A673 (cell line): ENCODE results near the gene HELZ. TPM values are rescaled to one million over a fixed set of nuclear protein-coding genes. Genes with fewer than 3 reads are reported as not detected.
A peak's percentile ranks its signal among the peaks of the same experiment; 100 is the strongest.
"Not testable (repeated sequence)": the region's sequence is repeated elsewhere in the genome, so short reads cannot be mapped to it uniquely, and the experiment has no call there.

ENCODE experiments used
- BruUV-seq: library from RNA; stranded (reverse); fragments of 400-500 nt; replicated peaks from 2 replicates; lab custom pipeline; 2021; lab: Mats Ljungman, UMichigan
- CTCF ChIA-PET: fragments of 300-600 bp; sonication (Branson Sonifier 250); formaldehyde crosslinking; loops from one replicate; lab custom pipeline; 2022; ENCODE audit warnings: antibody characterized with exemption; lab: Charles Lee
- POLR2A ChIA-PET: fragments of 300-600 bp; sonication (Branson Sonifier 250); formaldehyde crosslinking; loops from one replicate; lab custom pipeline; 2022; ENCODE audit warnings: antibody characterized with exemption; ENCODE audit not compliant: low non-redundant PET; lab: Charles Lee
- DNase-seq: peaks from one replicate; pipeline ENCODE4 v3.0.0-alpha.2; 2015; ENCODE audit warnings: low spot score
- H3K27ac ChIP-seq: fragments of 200-600 bp; sonication (generic); 2 replicates; pipeline ENCODE4 v1.5.1; 2016; ENCODE audit warnings: mixed run types, low read depth, mild to moderate bottlenecking, mixed read lengths, antibody characterized with exemption, low read length; ENCODE audit not compliant: poor library complexity, severe bottlenecking
- H3K27me3 ChIP-seq: fragments of 200-600 bp; sonication (generic); replicated peaks from 2 replicates; pipeline ENCODE4 v1.6.1; 2017; ENCODE audit warnings: mixed run types, low read depth, mild to moderate bottlenecking, mixed read lengths, antibody characterized with exemption, low read length; ENCODE audit not compliant: insufficient read depth, poor library complexity
- H3K36me3 ChIP-seq: fragments of 200-600 bp; sonication (generic); 2 replicates; pipeline ENCODE4 v1.6.1; 2016; ENCODE audit warnings: mixed run types, mild to moderate bottlenecking, mixed read lengths, antibody characterized with exemption, low read length; ENCODE audit not compliant: insufficient read depth, poor library complexity, severe bottlenecking
- H3K4me1 ChIP-seq: fragments of 200-600 bp; sonication (generic); 2 replicates; pipeline ENCODE4 v1.6.1; 2017; ENCODE audit warnings: mixed run types, mild to moderate bottlenecking, mixed read lengths, antibody characterized with exemption, low read length; ENCODE audit not compliant: insufficient read depth, poor library complexity, severe bottlenecking
- H3K4me3 ChIP-seq: fragments of 200-600 bp; sonication (generic); 2 replicates; pipeline ENCODE4 v1.5.1; 2016; ENCODE audit warnings: low read depth, mixed run types, mild to moderate bottlenecking, mixed read lengths, low read length; ENCODE audit not compliant: poor library complexity, severe bottlenecking
- H3K9me3 ChIP-seq: fragments of 200-600 bp; sonication (generic); 2 replicates; pipeline ENCODE4 v1.6.1; 2016; ENCODE audit warnings: mixed run types, low read depth, mild to moderate bottlenecking, mixed read lengths, antibody characterized with exemption, low read length; ENCODE audit not compliant: poor library complexity, severe bottlenecking
- CTCF ChIP-seq: fragments of 300-800, 200-600 bp; sonication (generic); conservative IDR thresholded peaks from 2 replicates; pipeline ENCODE4 v1.5.1; 2017; ENCODE audit warnings: low read depth, mild to moderate bottlenecking, antibody characterized with exemption, low read length, moderate library complexity, mixed read lengths
- EZH2 ChIP-seq: fragments of 200-600 bp; sonication (generic); IDR thresholded peaks from 2 replicates; pipeline ENCODE4 v1.6.1; 2017; ENCODE audit warnings: borderline replicate concordance, low read depth, mild to moderate bottlenecking, mixed read lengths, antibody characterized with exemption, low read length; ENCODE audit not compliant: poor library complexity, severe bottlenecking
- intact Hi-C: fragments of 100-400 bp; cut with micrococcal nuclease; formaldehyde crosslinking; loops from one replicate; pipeline ENCODE4 v1.10.0; 2022; ENCODE audit not compliant: unreplicated experiment
- total RNA-seq: library from RNA; stranded (reverse); gene quantifications from 2 replicates; pipeline ENCODE4 v1.2.3, GENCODE V29; 2021

HELZ gene
- total RNA-seq, 1 experiment from 2014 or later = 57.3 TPM

- BruUV-seq = no TSS peak
- Histone ChIP-seq H3K9me3 (no peaks in the 10 kb centered on the region), H3K4me3 (no peak overlapping the region), H3K4me1 (peaks cover 39% of the 10 kb centered on the region), H3K36me3 (peaks cover 12% of the 10 kb centered on the region), H3K27me3 (no peaks in the 10 kb centered on the region), H3K27ac (no peak overlapping the region)
- CTCF ChIA-PET = no interaction called here
- DNase-seq = no peak
- intact Hi-C loops = no loop called here
- POLR2A ChIA-PET = no interaction called here
- TF ChIP-seq EZH2 (no peak), CTCF (no peak)
Measured at GRCh38 chr17:67126983-67127382, 118.0 kb downstream of the HELZ start.

- intact Hi-C loops, H3K4me3 ChIP-seq, DNase-seq, BruUV-seq, POLR2A ChIA-PET, CTCF ChIA-PET, H3K27me3 ChIP-seq, H3K27ac ChIP-seq, H3K9me3 ChIP-seq: not testable (repeated sequence)
- H3K36me3 ChIP-seq = peaks cover 12% of the 10 kb centered on the region
- peaks cover 39% of the 10 kb centered on the region for H3K4me1 ChIP-seq
Measured at GRCh38 chr17:67126543-67126942, 118.5 kb downstream of the HELZ start.

- intact Hi-C loops = no loop called here
- Histone ChIP-seq H3K27ac (peak overlapping the region; percentile 21), H3K4me1 (peaks cover 39% of the 10 kb centered on the region), H3K4me3 (no peak overlapping the region), H3K36me3 (peaks cover 12% of the 10 kb centered on the region), H3K27me3 (no peaks in the 10 kb centered on the region), H3K9me3 (no peaks in the 10 kb centered on the region)
- TF ChIP-seq EZH2 (no peak), CTCF (no peak)
- no peak for DNase-seq
- CTCF ChIA-PET = no interaction called here
- BruUV-seq = no TSS peak
- POLR2A ChIA-PET = no interaction called here
Measured at GRCh38 chr17:67125924-67126323, 119.1 kb downstream of the HELZ start.

GRCh38 chr17:67125417-67125816 is 119.6 kb downstream of the HELZ start:
- H3K9me3 ChIP-seq = no peaks in the 10 kb centered on the region
- H3K4me1 ChIP-seq = peaks cover 39% of the 10 kb centered on the region
- peak overlapping the region; percentile 21 for H3K27ac ChIP-seq
- H3K36me3 ChIP-seq = peaks cover 15% of the 10 kb centered on the region
- ChIA-PET POLR2A (no interaction called here), CTCF (no interaction called here)
- no peak overlapping the region for H3K4me3 ChIP-seq
- intact Hi-C loops = no loop called here
- peak; percentile 62 for DNase-seq
- no TSS peak for BruUV-seq
- TF ChIP-seq EZH2 (no peak), CTCF (no peak)
- H3K27me3 ChIP-seq = no peaks in the 10 kb centered on the region
